VCaP (cell line): ENCODE measurements around the gene PTPMT1.
"Not testable (repeated sequence)": the region's sequence is repeated elsewhere in the genome, so short reads cannot be mapped to it uniquely, and the experiment has no call there.

Experiments used
- H3K27ac ChIP-seq: fragments of 450-650 bp; 2 replicates; pipeline ENCODE4 v1.5.1; 2017
- CTCF ChIP-seq: fragments of 450-650 bp; conservative IDR thresholded peaks from 2 replicates; pipeline ENCODE4 v1.5.1; 2017; ENCODE audit warnings: mild to moderate bottlenecking, moderate library complexity

PTPMT1 gene

GRCh38 chr11:47538741-47539565 is 26.4 kb upstream of the PTPMT1 start:
- TF ChIP-seq CTCF: no peak
- peak overlapping the region; percentile 63 for H3K27ac ChIP-seq

DNA sequence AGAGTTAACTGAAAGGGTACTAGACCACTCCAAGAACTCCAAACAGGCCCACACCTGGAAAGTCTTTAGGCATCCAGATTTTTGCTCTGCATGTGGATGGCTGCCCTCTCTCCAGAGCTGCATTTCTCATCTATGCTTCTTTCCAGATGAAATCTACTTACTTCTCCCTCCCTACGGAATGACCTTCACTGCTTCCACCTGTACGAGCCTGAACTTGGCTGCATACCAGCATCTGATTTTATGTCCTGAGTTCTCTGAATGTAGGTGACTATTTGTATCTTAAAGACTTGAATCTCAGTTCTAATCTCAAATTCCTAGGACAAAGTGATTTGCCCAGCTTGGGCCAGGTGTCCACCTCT is 25.7 kb upstream of the PTPMT1 start:
- no peak for TF ChIP-seq CTCF
- peak overlapping the region; percentile 63 for H3K27ac ChIP-seq

- no peak for TF ChIP-seq CTCF
- no peak overlapping the region for H3K27ac ChIP-seq
Measured at GRCh38 chr11:47541070-47541469, 24.3 kb upstream of the PTPMT1 start.

DNA sequence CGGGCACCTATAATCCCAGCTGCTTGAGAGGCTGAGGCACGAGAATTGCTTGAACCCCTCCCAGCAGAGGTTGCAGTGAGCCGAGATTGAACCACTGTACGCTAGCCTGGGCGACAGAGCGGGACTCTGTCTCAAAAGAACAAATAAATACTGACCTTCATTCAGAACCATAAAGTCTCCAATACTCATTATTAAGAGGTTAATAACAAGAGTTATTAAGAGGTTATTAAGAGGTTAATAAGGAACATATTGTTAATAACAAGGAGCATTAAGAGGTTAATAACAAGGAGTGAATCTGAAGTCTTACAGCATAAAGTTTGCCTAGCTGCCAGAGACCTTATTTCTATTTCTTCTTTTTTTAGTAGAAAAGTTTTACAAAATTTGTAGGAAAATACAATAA is 20.1 kb upstream of the PTPMT1 start:
- TF ChIP-seq CTCF: no peak
- H3K27ac ChIP-seq: no peak overlapping the region

DNA sequence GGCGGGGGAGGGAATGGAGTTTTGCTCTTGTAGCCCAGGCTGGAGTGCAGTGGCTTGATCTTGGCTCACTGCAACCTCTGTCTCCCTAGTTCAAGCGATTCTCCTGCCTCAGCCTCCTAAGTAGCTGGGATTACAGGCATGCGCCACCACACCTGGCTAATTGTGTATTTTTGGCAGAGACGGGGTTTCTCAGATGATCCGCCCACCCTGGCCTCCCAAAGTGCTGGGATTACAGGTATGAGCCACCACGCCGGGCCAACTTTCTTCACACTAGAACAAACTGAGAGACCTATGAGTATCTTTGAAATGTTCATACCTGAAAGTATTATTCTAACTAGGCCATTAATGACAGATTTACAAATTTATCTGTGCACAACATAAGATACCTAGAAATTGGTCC is 19.1 kb upstream of the PTPMT1 start:
- H3K27ac ChIP-seq: not testable (repeated sequence)

DNA sequence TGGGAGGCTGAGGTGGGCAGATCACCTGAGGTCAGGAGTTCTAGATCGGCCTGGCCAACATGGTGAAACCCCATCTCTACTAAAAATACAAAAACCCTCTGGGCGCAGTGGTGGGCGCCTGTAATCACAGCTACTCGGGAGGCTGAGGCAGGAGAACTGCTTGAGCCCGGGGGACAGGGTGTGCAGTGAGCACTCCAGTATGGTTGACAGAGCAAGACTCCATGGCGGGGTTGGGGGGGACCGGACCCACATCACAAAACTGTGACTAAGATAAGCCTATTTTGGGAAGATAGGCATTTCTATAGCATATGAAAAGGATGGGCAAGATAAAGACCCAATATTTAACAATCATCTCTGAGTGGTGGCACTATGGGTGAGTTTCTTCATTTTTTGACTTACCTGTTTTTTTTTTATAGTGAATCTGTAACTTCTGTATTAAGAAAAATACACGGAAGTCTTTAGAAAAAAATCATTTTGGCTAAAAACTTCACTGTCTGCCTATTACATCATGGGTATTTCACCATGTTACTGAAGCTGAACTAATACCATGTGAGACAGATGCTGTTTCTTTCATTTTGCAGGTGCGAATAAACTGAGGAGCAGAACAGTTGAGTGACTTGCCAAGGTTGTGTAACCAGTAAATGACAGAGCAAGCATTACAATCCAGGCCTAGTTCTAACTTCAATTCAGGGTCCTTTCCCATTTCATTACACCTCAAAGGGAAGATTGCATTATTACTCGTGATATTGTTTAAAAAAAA is 14.9 kb upstream of the PTPMT1 start:
- peak overlapping the region; percentile 87; the same call in 1 of the 2 replicates for H3K27ac ChIP-seq
- TF ChIP-seq CTCF: no peak

DNA sequence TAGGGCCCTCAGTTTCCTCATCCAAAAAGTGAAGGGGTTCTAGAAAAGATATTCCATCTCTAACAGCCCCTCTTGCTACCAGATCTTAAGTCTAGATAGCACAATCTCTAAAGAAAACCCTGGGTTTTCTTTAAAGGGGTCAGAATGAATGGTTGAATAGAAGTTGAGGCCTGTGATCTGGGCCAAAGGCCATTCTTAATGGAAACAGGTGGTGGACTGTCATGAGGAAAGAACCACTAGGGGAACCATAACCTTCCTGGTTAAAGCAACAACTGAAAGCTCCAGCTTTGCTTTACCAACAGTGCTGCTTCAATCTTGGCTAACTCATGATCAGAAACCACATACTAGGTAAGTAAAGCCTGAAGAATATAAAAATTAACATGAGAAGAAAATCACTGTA is 14.3 kb upstream of the PTPMT1 start:
- TF ChIP-seq CTCF: peak; percentile 28; the same call in 1 of the 2 replicates
- H3K27ac ChIP-seq: peak overlapping the region; percentile 87
